Measurements from ENCODE around the gene IL4R. TPM values are rescaled to one million over a fixed set of nuclear protein-coding genes. Genes with fewer than 3 reads are reported as not detected.

IL4R gene
- total and polyA plus RNA-seq, 2 of the 13 experiments (the other 11 are each of a cell fraction or from before 2014, with no cell fraction given): 15.9 to 49.6 TPM

- TF ChIP-seq, protein P1, sequence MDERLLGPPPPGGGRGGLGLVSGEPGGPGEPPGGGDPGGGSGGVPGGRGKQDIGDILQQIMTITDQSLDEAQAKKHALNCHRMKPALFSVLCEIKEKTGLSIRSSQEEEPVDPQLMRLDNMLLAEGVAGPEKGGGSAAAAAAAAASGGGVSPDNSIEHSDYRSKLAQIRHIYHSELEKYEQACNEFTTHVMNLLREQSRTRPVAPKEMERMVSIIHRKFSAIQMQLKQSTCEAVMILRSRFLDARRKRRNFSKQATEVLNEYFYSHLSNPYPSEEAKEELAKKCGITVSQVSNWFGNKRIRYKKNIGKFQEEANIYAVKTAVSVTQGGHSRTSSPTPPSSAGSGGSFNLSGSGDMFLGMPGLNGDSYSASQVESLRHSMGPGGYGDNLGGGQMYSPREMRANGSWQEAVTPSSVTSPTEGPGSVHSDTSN (CRISPR knock-in tag; IDR thresholded peaks at IDR 0.05): no peak
- peak in 1 of 2 experiments; percentile 32; a peak in 1 of 4 replicates for TF ChIP-seq EP300 (IDR thresholded peaks at IDR 0.05; ENCODE audit: low read depth in 2 of 2, low read length in 2 of 2)
- peak; percentile 66; the same call in 1 of the 2 replicates for TF ChIP-seq EP300 (CRISPR knock-in tag; IDR thresholded peaks at IDR 0.05; ENCODE audit: borderline replicate concordance)
- no peak; the same call in 1 of the 2 replicates for TF ChIP-seq ZNF790 (CRISPR knock-in tag; IDR thresholded peaks at IDR 0.05; ENCODE audit: borderline replicate concordance)
- TF ChIP-seq SIN3A (IDR thresholded peaks at IDR 0.05; ENCODE audit: borderline replicate concordance, low read depth, low read length): peak; percentile 71; the same call in 1 of the 2 replicates
- no peak for TF ChIP-seq FOSL1 (CRISPR knock-in tag; IDR thresholded peaks at IDR 0.05; ENCODE audit: borderline replicate concordance)
- no peak for TF ChIP-seq SSRP1 (CRISPR knock-in tag; IDR thresholded peaks at IDR 0.05)
- no peak for TF ChIP-seq THRA (CRISPR knock-in tag; IDR thresholded peaks at IDR 0.05; ENCODE audit: borderline replicate concordance)
- TF ChIP-seq ETV6 (CRISPR knock-in tag; conservative IDR thresholded peaks at IDR 0.05): 0 out of 2 replicates have a peak, but pooled peaks have one; percentile 28
- TF ChIP-seq ZMYM2 (CRISPR knock-in tag; IDR thresholded peaks at IDR 0.05): no peak
- no peak for TF ChIP-seq ZBTB1 (CRISPR knock-in tag; IDR thresholded peaks at IDR 0.05; ENCODE audit: borderline replicate concordance)
- TF ChIP-seq FOXP1 (IDR thresholded peaks at IDR 0.05): no peak
- TF ChIP-seq FOXP1 (CRISPR knock-in tag; IDR thresholded peaks at IDR 0.05): peak; percentile 59; the same call in 1 of the 2 replicates
- TF ChIP-seq ZSCAN22 (CRISPR knock-in tag; IDR thresholded peaks at IDR 0.05): no peak
- no peak for TF ChIP-seq ELF4 (CRISPR knock-in tag; IDR thresholded peaks at IDR 0.05; ENCODE audit: borderline replicate concordance)
- peak; percentile 76 for TF ChIP-seq KMT2B (CRISPR knock-in tag; IDR thresholded peaks at IDR 0.05)
- TF ChIP-seq ZNF296 (CRISPR knock-in tag; conservative IDR thresholded peaks at IDR 0.05): peak; percentile 78; the same call in 1 of the 2 replicates
- no peak for TF ChIP-seq ZBTB42 (CRISPR knock-in tag; IDR thresholded peaks at IDR 0.05)
- TF ChIP-seq ZNF350 (CRISPR knock-in tag; IDR thresholded peaks at IDR 0.05; ENCODE audit: borderline replicate concordance, low read depth): peak; percentile 59; the same call in 1 of the 2 replicates
- TF ChIP-seq RBM39 (IDR thresholded peaks at IDR 0.05; ENCODE audit: low read depth, low read length, poor library complexity, severe bottlenecking): no peak
- TF ChIP-seq MED13 (CRISPR knock-in tag; IDR thresholded peaks at IDR 0.05): peak; percentile 63; the same call in 1 of the 2 replicates
- no peak for TF ChIP-seq ZFP62 (CRISPR knock-in tag; IDR thresholded peaks at IDR 0.05)
- TF ChIP-seq POGZ (CRISPR knock-in tag; IDR thresholded peaks at IDR 0.05): peak; percentile 5; the same call in 1 of the 2 replicates
- TF ChIP-seq KLF13 (CRISPR knock-in tag; IDR thresholded peaks at IDR 0.05): no peak
- TF ChIP-seq NFYC (CRISPR knock-in tag; IDR thresholded peaks at IDR 0.05): no peak; the same call in 1 of the 2 replicates
- no peak for TF ChIP-seq MTA3 (CRISPR knock-in tag; IDR thresholded peaks at IDR 0.05)
- TF ChIP-seq KAT8 (CRISPR knock-in tag; IDR thresholded peaks at IDR 0.05): peak; percentile 66; the same call in 1 of the 2 replicates
- no peak; the same call in none of the 2 replicates for TF ChIP-seq MAX (IDR thresholded peaks at IDR 0.05)
- peak; percentile 49; the same call in 1 of the 2 replicates for TF ChIP-seq NR2C2 (CRISPR knock-in tag; IDR thresholded peaks at IDR 0.05; ENCODE audit: borderline replicate concordance)
- 0 out of 2 replicates have a peak, but pooled peaks have one; percentile 64 for TF ChIP-seq SIX4 (CRISPR knock-in tag; IDR thresholded peaks at IDR 0.05)
- no peak for TF ChIP-seq ZNF260 (CRISPR knock-in tag; IDR thresholded peaks at IDR 0.05; ENCODE audit: borderline replicate concordance, low read depth)
These were observed at the start of gene IL4R (continued) for GRCh38 chr16:27313422-27314160.

Data from HepG2 (cell line).